HG02870 (cell line): ENCODE results near the gene ZNF484.
"Not testable (repeated sequence)": the region's sequence is repeated elsewhere in the genome, so short reads cannot be mapped to it uniquely, and the experiment has no call there.

Source experiments
- ATAC-seq: cut with Tn5 transposase; IDR thresholded peaks from one replicate; pipeline ENCODE4 v1.9.1; 2021; ENCODE audit warnings: mild to moderate bottlenecking, moderate library complexity; ENCODE audit not compliant: unreplicated experiment

ZNF484 gene

DNA sequence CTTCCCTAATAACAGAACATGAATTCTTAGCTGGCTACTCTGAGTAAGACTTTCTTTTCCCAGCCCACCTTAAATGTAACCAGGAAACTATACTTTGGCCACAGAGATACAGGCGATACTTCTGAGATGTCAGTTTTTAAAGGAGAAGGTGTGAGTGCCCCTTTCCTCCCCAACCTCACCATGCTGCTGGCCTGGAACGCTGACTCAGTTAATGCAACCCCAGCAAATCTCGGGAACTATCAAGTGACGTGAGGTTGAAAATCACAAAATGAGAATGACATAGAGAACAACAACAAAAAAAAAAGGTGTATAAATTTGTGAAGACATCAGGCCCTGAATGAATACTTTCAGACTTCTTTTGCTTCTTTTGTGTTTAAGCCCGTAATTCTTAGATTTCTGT, 13.7 kb downstream of the ZNF484 start:
- ATAC-seq = no peak

DNA sequence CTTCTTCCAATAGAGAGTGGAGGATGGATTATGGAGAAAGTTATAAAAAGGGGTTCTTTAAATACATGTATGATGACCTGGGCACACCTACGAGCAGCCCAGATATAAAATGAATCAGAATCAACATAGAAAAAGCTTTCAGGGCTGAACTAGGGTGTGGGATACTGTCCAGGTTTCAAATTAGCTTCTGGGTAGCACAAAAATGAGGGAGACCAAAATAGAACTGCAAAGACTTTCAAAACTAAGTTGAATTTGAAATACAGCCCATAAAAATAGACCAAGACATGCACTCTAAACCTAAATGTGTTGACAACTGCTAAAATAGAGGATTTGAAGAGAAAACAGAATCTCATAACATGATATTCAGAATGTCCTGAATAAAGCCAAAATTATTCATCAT, 17.0 kb downstream of the ZNF484 start:
- no peak for ATAC-seq

DNA sequence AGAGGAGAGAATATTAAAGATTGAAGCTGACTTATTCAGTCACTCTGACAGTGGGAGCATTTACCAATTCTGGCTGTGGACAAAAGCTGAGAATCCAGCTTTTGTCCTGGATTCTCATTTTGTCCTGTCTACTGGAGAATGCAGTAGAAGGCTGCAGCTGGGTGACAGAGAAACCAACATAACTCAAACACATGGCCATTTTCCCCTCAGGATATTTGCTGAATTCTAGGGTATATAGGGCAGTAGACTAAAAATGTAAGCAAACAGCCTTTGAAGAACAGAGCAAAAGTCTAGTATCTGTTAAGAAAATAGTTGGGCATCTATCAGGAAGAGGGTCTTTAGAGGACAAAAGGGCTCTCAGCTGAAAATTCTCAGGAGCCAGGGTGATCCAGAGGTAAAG, 20.6 kb downstream of the ZNF484 start:
- ATAC-seq = no peak

DNA sequence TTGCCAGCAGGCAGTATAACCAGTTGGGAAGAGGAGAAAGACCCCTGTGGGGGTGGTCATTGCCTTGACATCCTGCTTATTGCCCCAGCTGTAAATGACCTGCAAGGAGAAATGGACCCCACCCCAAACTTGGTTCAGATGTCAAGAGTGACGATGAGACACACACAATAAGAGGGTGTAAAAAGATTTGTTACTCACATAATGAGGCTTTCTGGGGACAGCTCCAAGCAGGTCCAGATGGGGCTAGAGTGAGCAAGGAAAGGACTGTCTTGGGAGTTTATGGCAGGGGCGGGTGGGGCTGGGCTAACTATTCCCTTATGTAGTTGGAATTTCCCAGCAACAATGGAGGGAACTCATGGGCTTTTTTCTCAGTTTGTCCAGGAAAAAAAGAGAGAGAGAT, 24.1 kb downstream of the ZNF484 start:
- ATAC-seq = no peak

DNA sequence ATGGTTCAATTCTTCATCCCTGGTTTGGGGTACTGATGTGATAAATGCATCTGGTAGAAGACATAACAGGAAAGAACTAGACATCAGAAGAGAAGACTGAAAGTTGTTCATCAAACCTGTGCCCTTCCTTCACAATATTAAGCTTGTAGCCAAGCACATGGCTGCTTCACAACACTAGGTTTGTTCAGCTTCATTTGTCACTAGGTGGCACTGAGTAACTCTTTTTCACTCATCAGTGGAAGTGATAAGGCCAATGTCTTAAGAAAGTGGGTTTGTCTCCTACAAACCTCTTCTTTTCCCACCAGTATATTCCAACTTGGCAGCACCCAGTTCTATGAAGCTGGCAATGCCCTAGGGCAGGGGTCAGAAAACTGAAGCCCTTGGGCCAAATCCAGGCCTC, 26.9 kb downstream of the ZNF484 start:
- no peak for ATAC-seq

DNA sequence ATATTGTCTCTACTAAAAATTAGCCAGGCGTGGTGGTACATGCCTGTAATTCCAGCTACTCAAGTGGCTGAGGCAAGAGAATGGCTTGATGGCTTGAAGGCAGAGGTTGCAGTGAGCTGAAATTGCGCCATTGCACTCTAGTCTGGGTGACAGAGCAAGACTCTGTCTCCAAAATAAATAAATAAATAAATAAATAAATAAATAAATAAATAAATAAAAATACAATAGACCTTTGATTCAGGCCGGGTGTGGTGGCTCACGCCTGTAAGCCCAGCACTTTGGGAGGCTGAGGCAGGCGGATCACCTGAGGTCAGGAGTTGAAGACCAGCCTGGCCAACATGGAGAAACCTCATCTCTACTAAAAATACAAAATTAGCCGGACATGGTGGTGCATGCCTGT, 29.1 kb downstream of the ZNF484 start:
- not testable (repeated sequence) for ATAC-seq

DNA sequence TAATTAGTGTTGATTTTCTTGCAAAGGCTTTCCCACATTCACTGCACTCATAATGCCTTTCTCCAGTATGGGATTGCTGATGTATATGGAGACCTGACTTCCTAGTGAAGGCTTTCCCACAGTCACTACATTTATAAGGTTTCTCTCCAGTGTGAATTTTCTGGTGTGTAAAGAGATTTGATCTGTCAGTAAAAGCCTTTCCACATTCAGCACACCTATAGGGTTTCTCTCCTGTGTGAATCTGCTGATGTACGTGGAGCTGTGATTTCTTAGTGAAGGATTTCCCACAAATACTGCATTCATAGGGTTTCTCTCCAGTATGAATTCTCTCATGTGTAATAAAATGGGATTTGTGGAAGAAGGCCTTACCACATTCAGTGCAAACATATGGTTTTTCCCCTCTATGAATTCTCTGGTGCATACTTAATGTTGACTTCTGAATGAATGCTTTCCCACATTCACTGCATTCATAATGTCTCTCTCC, 31.1 kb downstream of the ZNF484 start:
- ATAC-seq = no peak

DNA sequence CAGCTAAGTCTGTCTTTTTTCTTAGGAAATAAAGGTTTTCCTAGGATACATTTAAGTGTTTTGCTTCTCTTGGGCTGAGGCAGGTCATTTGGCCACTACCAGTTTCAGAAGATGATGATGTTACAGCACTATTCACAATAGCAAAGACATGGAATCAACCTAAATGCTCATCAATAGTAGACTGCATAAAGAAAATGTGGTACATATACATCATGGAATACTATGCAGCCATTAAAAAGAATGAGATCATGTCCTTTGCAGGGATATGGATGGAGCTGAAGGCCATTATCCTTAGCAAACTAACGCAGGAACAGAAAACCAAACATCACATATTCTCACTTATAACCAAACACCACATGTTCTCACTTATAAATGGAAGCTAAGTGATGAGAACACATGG, 39.4 kb downstream of the ZNF484 start:
- not testable (repeated sequence) for ATAC-seq

DNA sequence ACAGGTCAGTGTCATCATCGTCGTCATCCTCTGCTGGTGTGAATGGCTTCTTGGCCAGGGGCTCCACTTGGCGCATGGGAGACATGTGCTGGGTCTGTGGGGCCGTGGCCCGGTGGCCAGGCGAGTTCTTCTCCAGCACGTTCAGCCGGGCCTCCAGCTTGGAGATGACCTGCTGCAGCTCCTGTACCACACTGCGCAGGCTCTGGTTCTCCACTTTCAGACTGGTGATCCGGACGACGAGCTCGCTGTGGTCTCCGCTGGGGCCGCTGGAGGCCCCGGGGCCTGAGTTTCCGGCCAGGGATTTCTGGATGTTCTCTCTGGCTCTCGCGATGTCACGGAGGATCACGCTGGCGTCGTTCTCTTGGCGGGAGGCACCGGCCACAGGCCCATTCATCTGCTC, 40.6 kb downstream of the ZNF484 start:
- no peak for ATAC-seq

DNA sequence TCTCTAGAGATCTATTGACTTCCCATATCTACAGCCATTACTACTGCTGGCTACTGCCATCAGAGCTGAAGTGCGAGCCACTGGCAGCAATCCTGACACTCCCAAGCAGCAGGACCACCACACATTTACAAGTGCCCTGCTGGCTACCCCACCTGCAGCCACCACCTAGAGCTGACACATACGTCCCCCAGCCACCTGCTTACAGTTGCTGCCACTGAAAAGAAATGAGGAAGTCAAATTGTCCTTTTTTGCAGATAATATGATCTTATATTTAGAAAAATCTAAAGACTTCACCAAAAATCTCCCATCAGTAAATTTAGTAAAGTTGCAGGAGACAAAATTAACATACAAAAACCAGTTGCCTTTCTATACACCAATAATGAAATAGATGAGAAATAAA, 48.4 kb downstream of the ZNF484 start:
- no peak for ATAC-seq

DNA sequence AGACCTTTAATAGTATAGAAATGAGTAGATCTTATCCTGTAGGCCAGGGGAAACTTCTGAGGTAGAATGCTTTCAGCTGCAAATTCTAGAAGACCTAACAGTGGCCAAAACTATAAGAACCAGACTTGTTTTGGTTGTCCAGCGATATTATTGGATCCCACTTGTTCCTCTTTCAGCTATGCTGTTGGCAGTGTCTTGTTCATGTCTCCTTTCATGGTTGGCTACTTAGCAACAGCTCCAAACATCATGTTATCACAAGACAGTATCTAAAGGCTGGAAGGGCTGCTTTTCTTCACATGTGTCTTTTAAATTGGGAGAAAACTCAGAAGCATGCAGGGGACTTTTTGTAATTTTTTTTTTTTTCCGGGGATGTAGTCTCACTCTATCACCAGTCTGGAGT, 52.8 kb downstream of the ZNF484 start:
- ATAC-seq = not testable (repeated sequence)

DNA sequence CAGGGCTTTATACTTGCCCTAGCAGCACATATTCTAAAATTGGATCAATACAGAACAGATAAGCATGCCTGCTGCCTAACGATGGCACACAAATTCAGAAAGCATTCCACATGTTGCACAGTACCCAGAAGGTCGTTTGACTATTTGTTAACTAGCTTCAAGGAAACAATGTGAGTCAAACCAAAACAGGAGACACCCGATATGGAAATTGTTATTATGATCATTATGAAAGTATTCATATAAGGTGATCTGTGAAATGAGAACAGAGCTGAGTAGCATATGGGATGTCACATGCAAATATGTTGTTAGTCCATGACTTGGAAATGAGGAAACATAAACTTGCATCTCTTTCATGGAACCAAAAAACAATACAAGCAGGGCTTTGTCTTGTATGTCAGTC, 56.9 kb downstream of the ZNF484 start:
- ATAC-seq = no peak

DNA sequence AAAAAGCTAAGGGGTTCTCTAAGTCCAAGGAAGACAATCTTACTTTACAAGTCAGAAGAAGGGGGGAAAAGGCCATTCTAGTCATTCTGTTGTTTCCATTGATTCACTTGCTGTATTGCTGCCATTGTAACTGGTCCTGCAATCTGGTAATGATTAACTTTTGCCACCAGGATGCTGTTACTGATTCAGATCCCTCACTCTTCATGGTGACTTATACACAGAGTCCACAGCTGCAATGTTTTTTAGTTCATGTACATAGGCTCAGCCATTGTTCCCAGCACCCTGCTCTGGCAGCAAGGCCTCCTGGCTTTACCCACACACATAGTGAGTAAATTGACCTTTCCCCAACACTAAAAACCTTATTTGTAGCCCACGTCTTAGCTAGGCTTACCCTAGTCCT, 57.9 kb downstream of the ZNF484 start:
- not testable (repeated sequence) for ATAC-seq

DNA sequence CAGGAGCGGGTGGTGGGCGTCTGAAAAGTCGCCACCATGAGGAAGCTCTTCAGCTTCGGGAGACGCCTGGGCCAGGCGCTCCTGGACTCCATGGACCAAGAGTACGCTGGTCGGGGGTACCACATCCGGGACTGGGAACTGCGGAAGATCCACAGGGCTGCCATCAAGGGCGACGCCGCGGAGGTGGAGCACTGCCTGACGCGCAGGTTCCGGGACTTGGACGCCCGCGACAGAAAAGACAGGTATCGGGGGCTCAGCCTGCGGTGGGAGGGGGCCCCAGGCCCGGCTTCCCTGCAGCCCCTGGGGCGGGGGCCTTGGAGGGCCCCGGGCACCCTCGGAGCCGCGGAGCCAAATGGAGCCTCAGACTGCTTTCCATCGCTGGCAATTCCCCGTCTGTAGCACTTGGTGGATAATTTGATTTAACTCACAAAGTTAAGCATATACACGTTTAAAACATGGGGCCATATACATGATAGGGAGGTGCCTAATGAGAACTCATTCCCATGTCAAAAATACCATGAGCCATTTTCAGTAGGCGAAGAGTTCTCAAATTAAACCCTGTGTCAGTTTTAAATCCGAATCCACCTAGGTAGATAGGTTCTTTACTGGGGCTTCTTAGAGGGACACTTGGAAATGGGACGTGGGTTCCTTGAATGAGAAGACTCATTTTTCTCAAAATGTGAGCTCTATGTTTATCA, 68.1 kb downstream of the ZNF484 start:
- not testable (repeated sequence) for ATAC-seq

DNA sequence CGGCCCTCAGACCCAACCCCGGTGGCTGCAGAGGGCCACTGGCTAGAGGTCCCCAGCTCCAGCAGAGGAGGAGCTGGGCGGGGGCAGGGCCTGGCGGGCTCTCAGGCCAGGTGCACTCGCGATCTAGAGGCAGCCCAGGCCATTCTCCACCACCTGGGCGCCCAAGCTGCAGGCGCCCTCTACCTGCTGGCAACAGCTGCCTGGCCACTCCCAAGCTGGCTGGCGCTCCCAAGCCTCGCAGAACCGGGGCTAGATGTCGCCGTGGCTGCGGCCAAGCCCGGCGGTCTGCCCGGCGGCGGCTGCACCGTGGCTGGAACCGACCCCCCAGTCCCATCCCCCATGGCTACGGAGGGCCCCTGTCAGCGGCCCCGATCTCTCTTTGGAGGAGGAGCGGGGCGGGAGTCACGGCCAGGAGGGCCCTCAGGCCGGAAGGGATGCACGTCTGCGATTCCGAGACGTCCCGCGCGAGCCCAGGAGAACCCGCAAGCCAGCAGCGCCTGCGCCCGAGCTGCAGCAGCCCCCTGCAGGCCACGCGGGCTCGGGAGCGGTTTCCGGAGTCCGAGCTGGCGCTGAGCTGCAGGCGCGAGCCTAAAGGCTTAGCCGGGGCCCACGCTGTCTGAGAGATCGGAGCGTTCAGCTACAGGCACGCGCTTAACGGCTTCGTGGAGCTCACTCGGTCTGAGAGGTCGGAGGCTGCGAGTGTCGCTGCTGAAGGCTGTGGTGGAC, 68.9 kb downstream of the ZNF484 start:
- ATAC-seq = no peak

DNA sequence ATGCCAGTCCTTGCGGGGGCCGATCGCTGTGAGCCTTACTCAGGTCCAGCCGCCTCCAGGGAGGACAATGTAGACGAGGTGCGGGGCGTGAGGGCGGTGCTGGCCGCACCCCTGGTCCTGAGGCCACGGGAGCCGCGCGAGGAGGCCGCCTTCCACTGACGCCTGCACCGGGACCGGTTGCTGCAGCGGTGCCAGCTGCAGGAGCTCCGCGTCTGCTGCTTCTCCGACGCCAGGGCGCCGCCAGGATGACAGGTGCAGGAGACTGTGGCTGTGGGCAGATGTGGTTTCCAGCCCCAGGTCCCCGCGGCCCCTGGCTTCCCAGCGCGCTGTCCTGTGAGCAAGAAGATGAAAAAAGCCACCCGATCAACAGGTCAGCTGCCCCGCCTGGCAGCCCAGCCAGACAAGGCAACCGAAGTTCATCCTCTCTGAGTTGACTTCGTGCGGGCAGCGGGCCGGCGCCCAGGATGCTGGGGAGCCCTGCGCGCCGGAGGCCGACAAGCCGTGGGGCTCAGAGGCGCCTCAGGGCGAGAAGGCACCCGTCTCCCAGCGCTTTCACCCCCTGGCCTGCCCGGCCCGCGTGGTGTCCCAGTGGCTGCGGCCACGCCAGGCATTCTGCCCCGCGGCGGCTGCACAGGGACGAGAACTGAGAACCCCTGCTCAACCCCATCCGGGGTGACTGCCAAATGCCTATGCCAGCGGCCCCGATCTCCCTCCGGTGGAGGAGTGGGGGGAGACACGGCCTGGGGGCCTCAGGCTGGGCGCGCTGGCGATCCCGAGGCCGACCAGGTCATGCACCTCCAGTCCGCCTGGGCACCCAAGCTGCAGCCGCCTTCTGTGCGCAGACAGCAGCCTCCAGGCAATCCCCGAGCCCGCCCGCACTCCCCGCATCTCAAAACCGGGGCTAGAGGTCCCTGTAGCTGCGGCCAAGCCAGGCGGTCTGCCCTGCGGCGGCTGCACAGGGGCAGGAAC, 69.8 kb downstream of the ZNF484 start:
- no peak for ATAC-seq

DNA sequence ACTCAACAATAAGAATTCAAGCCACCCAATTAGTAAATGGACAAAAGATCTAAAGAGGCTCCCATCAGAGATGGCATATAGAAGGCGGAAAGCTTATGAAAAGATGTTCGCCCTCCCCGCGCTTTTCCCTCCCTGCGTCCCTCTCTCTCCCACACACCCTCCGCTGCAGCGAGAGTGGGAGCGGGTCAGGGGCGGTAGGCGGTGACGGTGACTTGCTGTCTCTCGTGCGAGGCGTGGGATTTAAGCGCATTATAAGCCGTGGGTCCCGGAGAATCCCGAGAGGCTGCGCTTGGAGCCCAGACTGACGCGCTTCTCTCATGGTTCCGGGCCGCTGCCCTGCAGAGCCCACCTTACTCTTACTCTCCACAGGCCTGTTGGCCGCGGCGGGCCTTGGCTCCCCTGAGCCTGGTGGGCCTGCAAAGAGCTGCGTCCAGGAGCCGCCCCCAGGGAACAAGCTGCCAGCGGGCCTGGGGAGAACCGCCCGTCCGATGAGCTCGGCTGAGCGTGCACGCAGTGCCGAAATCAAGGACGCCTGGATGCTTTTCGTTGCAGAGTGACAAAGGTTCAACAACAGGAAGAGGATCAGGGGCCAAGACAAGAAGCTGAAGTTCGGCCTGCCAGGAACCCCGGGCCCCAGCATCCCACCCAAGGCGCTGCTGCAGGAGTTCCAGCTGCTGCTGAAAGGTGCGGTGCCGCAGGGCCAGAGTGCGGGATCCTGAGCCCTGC, 70.6 kb downstream of the ZNF484 start:
- no peak for ATAC-seq

DNA sequence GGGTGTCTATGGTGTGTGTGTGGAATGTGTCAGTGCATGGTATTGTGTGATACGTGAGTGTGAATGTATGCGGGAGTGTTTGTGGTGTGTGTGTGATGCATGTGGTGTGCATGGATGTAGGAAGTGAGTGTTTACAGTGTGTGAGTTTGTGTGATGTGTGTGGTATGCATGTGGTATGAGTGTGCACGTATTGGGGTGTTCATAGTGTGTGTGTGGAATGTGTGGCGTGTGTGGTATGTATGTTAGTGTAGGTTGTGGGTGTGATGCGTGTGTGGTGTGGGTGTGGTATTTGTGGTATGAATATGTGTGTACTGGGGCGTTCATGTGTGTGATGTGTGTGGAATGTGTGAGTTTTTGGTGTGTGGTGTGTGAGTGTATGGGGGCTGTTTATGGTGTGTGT, 73.1 kb downstream of the ZNF484 start:
- ATAC-seq = no peak

DNA sequence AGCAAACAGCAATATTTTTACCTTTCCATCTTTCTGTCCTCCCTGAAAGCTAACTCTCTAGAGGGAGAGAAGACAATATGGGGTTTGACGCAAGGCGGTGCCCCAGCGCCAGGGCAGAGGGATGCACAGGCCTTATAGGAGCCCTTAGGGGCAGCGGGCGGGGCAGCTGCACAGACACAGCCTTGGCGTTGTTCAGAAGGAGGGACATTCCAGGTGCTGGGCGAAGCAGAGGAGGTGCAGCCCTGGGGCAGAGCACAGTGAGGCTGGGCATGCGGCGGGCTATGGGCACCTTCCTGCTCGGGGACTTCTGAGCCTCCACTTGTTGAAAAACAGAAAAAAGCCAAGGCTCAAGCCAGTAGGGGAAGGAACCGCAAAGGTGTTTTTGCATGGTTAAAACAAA, 79.5 kb downstream of the ZNF484 start:
- no peak for ATAC-seq

DNA sequence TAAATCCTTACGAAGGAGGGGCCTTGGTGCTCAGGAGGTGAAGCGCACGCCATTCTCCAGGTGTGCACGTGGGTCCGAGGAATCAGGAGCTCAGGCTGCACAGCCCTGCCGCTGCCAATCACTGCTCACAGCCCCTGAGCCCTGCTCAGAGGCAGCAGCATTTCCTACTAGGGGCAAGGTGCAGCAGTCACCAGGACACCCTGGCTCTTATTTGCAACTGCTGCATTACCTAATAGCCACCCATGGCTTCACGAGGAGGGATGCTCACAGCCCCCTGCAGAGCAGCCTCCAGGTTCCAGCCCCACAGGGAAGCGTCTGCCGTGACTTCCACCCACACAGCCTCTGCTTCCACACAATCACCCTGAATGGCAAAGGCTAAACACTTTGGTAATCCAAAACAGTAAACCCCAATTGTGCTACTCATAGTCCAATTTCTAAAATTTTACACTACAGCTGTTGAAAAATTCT, 81.5 kb downstream of the ZNF484 start:
- ATAC-seq = not testable (repeated sequence)
